Heart left ventricle (tissue), 13 donors: Measurements from ENCODE around the gene C1orf116.

Source experiments
- CTCF ChIP-seq, 12 donors: fragments of 200-600 bp; sonication (generic) in 4 of 12; IDR thresholded peaks; one replicate each; pipeline versions ENCODE4 v1.5.0 to v1.8.0; 2018 to 2022; ENCODE audit warnings: antibody characterized with exemption in 12 of 12, mild to moderate bottlenecking in 5 of 12
- POLR2A ChIP-seq, 2 donors: fragments of 450-650 bp; IDR thresholded peaks; one replicate each; pipeline ENCODE4 v1.6.1; 2017; ENCODE audit warnings: antibody characterized with exemption in 2 of 2, mild to moderate bottlenecking in 2 of 2, moderate library complexity in 2 of 2
- donor health status: ischemic (EF 13 %, LVEDD 7.1; RV severe dilation, severe dysfunction).
- donor health status: DM: no; HTN: yes; CAD: no.
- donor health status: DM: no; HTN: no; CAD: no.
- donor health status: ischemic (EF 25% LVEDD 6.9; RV normal size, moderate dysfunction).
- donor health status: ischemic (EF 25% LVEDD 5.7; RV mildly dilated, moderate dysfunction).
- donor health status: ischemic (EF 35%, LVEDD 5.7; RV mildly dilated, moderate dysfunction).
- donor health status: nonischemic (EF 11% LVEDD 7.7; RV severe dilation, severe dysfunction).
- donor health status: DM: yes; HTN: yes; CAD: no.
- donor health status: PGD.
- donor health status: ischemic (EF 29% LVEDD 5.4; RV normal size, mild dysfunction).
- donor health status: nonischemic (EF 23%, LVEDD 6.1; RV moderate dilation, normal function).

- no peak for TF ChIP-seq POLR2A (IDR thresholded peaks at IDR 0.05)
- TF ChIP-seq CTCF (IDR thresholded peaks at IDR 0.05): no peak
Observed at GRCh38 chr1:207031632-207032264, 808 bp downstream of the C1orf116 start.
